Prostate gland (tissue), 2 donors: ENCODE data around the gene RANBP1. TPM values are rescaled to one million over a fixed set of nuclear protein-coding genes. Genes with fewer than 3 reads are reported as not detected.

Experiments
- DNase-seq: peaks from one replicate; pipeline ENCODE4 v3.0.0-alpha.2; 2019; ENCODE audit warnings: low spot score
- H3K27ac ChIP-seq, 2 donors: fragments of 200-600 bp; sonication (generic); 2 replicates each; pipeline ENCODE4 v1.5.1; 2017 to 2019
- H3K27me3 ChIP-seq: fragments of 200-600 bp; sonication (generic); replicated peaks from 2 replicates; pipeline ENCODE4 v1.5.1; 2019; ENCODE audit not compliant: insufficient read depth
- H3K36me3 ChIP-seq, 2 donors: fragments of 200-600 bp; sonication (generic); 1 replicate in 1 of 2; 2 replicates in 1 of 2; pipeline versions ENCODE4 v1.5.1 to v1.8.1; 2017 to 2019
- H3K4me1 ChIP-seq: fragments of 200-600 bp; sonication (generic); replicated peaks from 2 replicates; pipeline ENCODE4 v1.5.1; 2019
- H3K4me3 ChIP-seq, 2 donors: fragments of 200-600 bp; sonication (generic); 2 replicates each; pipeline ENCODE4 v1.5.1; 2017 to 2019
- H3K9me3 ChIP-seq: fragments of 200-600 bp; sonication (generic); 2 replicates; pipeline ENCODE4 v1.5.1; 2017
- POLR2A ChIP-seq: fragments of 450-650 bp; IDR thresholded peaks from one replicate; pipeline ENCODE4 v1.6.1; 2016; ENCODE audit warnings: antibody characterized with exemption, mild to moderate bottlenecking
- POLR2AphosphoS5 ChIP-seq: sonication (generic); formaldehyde crosslinking; IDR thresholded peaks from one replicate; pipeline ENCODE4 v1.6.1; 2017; ENCODE audit warnings: antibody characterized with exemption
- WGBS: methylation state at CpG from one replicate; pipeline ENCODE4 v1.1.5; 2018; 5-methylcytosine and 5-hydroxymethylcytosine counted together
- intact Hi-C: fragments of 100-400 bp; cut with DNase I; formaldehyde crosslinking; loops from one replicate; pipeline ENCODE4 v1.14.2; 2022
- total RNA-seq, 2 donors: library from RNA; depleted of rRNA; stranded (reverse); fragments of >200 nt; gene quantifications; one replicate each; pipeline ENCODE4 v1.1.0, GENCODE V29; 2016
- TF ChIP-seq, protein P1 (sequence below), 4 experiments: fragments of 200-600 bp in 2 of 4; fragments of 450-650 bp in 2 of 4; sonication (generic) in 2 of 4; IDR thresholded peaks; 1 replicate in 3 of 4; 2 replicates in 1 of 4; pipeline ENCODE4 v1.5.1; 2016 to 2019; ENCODE audit warnings: antibody characterized with exemption in 4 of 4, mild to moderate bottlenecking in 2 of 4, moderate library complexity in 2 of 4

Gene RANBP1
- total RNA-seq, 2 donors from 2014 or later, result 108 to 204 TPM

DNA sequence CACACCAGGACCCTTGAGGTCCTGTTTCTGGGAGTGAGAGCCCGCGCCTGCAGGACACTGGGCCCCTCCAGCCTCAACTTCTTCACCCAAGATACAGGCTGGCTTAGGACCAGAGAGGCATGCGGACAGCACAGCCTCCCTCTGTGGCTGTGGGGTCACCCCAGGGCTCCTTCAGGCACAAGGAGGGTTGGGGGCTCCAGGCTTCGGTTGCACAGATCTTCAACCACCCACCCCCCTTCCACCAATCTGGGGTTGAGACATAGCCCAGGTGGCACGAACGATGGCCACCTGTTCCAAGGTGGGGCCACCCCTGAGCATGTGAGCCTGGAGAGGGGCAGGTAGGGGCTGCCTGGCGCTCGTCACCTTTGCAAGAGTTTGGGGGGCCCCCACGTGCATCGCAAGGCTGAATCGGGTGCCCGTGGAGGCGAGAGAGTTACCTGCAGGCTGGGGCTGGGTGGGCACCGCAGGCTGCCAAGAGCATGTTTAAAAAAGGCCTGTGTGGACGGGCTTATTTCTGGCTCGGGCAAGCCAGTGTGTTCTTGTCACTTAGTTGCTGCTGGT is 16.9 kb downstream of the RANBP1 start:
- TF ChIP-seq POLR2AphosphoS5 (no peak), POLR2A (no peak)
- TF ChIP-seq, protein P1, sequence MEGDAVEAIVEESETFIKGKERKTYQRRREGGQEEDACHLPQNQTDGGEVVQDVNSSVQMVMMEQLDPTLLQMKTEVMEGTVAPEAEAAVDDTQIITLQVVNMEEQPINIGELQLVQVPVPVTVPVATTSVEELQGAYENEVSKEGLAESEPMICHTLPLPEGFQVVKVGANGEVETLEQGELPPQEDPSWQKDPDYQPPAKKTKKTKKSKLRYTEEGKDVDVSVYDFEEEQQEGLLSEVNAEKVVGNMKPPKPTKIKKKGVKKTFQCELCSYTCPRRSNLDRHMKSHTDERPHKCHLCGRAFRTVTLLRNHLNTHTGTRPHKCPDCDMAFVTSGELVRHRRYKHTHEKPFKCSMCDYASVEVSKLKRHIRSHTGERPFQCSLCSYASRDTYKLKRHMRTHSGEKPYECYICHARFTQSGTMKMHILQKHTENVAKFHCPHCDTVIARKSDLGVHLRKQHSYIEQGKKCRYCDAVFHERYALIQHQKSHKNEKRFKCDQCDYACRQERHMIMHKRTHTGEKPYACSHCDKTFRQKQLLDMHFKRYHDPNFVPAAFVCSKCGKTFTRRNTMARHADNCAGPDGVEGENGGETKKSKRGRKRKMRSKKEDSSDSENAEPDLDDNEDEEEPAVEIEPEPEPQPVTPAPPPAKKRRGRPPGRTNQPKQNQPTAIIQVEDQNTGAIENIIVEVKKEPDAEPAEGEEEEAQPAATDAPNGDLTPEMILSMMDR (IDR thresholded peaks at IDR 0.05), result no peak
- no peak for DNase-seq
- no peaks in the 10 kb centered on the region for H3K36me3 ChIP-seq
- intact Hi-C loops, result loop anchor here (5.0 kb wide), 1 partner anchor 50 kb away; the partner anchor contains the start of gene DGCR8
- H3K4me3 ChIP-seq, result peak overlapping the region; percentile 82 to 99
- 25% methylated on average over 16 of the region's 16 CpGs for WGBS
- no peak overlapping the region for H3K27ac ChIP-seq
- peaks cover 9% of the 10 kb centered on the region for H3K4me1 ChIP-seq
- H3K27me3 ChIP-seq, result no peaks in the 10 kb centered on the region
- no peaks in the 10 kb centered on the region for H3K9me3 ChIP-seq

DNA sequence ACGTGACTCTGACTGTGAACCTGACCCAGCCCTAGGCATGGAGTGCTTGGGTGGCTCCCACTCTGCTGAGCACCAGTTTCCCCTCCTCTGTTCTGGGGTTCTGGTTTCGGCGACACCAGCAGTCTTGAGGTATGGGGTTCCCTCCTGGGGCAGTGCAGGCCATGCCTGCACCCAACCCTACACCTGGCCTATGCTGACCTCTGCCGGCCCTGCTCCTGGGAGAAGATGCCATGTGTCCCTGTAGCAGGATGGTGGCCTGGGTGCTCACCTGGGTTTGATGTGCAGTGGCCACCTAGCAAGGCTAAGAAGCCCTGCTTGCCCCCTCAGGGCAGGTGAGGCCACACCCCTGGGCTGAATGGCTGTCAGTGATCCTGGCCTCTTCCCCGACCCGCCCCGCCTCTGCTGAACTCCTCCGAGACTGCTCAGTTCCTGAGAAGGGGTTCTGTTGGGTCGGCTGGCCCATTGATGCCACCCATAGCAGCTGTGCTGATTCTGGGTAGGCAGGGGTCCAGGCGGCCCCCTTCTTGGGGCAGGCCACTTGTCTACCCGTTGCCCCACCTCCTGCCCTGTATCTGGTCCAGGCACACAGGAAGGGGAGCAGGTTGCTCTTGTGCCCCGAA is 18.1 kb downstream of the RANBP1 start:
- intact Hi-C loops, result loop anchor here (5.0 kb wide), 1 partner anchor 52 kb away; the partner anchor contains the start of gene DGCR8
- no peak for TF ChIP-seq POLR2AphosphoS5
- TF ChIP-seq, protein P1 (IDR thresholded peaks at IDR 0.05), result no peak
- TF ChIP-seq POLR2A, result no peak
- Histone ChIP-seq H3K9me3 (no peaks in the 10 kb centered on the region), H3K4me3 (no peak overlapping the region), H3K36me3 (no peaks in the 10 kb centered on the region), H3K27me3 (no peaks in the 10 kb centered on the region), H3K4me1 (peaks cover 9% of the 10 kb centered on the region), H3K27ac (no peak overlapping the region)
- WGBS, result 79% methylated on average over 12 of the region's 12 CpGs
- no peak for DNase-seq

DNA sequence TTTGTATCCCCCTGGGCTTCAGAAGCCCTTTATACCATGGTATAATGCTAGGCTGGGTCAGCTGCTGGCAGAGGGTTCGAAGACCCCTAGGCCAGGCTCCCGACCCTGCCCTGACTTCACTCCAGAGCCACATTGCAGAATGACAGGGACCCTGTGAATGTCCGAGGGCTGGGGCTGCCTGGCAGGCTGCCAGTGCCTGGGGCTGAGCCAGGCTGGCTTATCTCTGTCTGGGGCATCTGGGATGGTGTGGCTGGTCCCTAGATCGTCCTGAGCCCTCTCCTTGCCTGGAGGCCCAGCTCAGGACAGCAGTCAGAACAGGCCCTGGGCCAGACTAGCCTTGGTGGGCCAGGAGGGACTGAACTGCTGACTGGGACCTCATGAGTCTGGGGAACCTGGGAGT is 19.4 kb downstream of the RANBP1 start:
- no peak overlapping the region for H3K4me3 ChIP-seq
- WGBS, result 60% methylated on average over 4 of the region's 4 CpGs
- no peaks in the 10 kb centered on the region for H3K9me3 ChIP-seq
- intact Hi-C loops, result no loop called here
- no peak for DNase-seq
- H3K27me3 ChIP-seq, result no peaks in the 10 kb centered on the region
- TF ChIP-seq POLR2AphosphoS5 (no peak), POLR2A (no peak)
- TF ChIP-seq, protein P1 (IDR thresholded peaks at IDR 0.05), result no peak
- H3K36me3 ChIP-seq, result no peaks in the 10 kb centered on the region
- no peak overlapping the region for H3K27ac ChIP-seq
- H3K4me1 ChIP-seq, result peaks cover 9% of the 10 kb centered on the region

DNA sequence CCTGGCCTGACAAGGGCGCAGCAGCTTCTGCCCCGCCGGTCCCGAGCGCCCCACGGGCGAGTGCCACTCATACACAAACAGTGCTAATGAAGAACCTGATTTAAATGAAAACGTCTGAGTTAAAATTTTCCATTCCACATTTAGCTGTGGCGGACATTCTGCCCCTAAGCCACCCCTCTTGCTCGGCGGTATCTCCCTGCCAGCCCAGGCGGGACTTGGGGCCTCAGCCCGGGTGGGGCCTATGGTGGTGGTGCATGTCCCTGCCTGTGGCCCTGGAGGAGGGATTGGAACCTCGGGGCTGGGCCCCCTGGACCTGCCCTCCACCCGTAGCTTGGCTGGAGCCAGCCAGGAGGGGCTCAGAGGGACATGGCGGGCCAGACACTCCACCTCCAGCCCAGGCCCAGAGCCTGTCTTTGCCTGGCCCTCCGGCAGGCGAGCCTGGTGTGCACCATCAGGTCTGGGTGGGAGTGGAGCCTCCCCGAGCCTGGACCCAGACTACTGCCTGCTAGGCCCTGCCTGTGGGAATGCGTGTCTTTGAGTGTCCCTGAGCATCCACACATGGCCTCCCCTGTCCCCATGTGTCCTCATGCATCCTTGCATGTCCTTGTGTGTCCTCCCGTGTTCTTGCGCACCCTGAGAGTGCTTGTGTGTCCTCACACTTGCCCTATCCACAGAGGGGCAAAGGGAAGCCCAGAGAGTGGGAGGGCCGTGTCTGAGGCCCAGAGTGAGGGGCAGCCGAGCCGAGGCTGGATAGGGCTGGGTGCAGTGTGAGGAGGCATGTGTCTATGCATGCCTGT is 20.1 kb downstream of the RANBP1 start:
- intact Hi-C loops, result no loop called here
- no peaks in the 10 kb centered on the region for H3K27me3 ChIP-seq
- H3K36me3 ChIP-seq, result no peaks in the 10 kb centered on the region
- no peak overlapping the region for H3K27ac ChIP-seq
- H3K4me1 ChIP-seq, result peaks cover 9% of the 10 kb centered on the region
- TF ChIP-seq POLR2A, result no peak
- H3K9me3 ChIP-seq, result no peaks in the 10 kb centered on the region
- DNase-seq, result no peak
- 75% methylated on average over 22 of the region's 25 CpGs for WGBS
- no peak overlapping the region for H3K4me3 ChIP-seq

DNA sequence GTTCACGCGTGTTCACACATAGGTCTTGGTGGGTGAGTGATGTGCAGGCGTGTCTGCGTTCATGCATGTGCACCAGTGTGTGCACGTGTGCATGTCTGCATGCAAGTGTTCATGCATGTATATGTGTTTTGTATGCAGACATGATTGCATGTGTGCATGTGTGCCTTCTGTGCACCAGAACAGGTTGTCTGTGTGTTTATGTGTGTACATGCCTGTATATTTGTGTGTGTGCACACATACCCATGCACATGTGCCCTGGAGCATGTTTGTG is 20.6 kb downstream of the RANBP1 start:
- DNase-seq, result no peak
- WGBS, result 91% methylated on average over 5 of the region's 5 CpGs
- Histone ChIP-seq H3K27me3 (no peaks in the 10 kb centered on the region), H3K27ac (no peak overlapping the region), H3K36me3 (no peaks in the 10 kb centered on the region), H3K9me3 (no peaks in the 10 kb centered on the region), H3K4me1 (peaks cover 9% of the 10 kb centered on the region), H3K4me3 (no peak overlapping the region)
- TF ChIP-seq POLR2A (no peak), POLR2AphosphoS5 (no peak)
- TF ChIP-seq, protein P1 (IDR thresholded peaks at IDR 0.05), result no peak
- intact Hi-C loops, result no loop called here
